H1 (cell line): ENCODE results near the gene SLC24A1. TPM values are rescaled to one million over a fixed set of nuclear protein-coding genes. Genes with fewer than 3 reads are reported as not detected.

Experiments
- BACH1 ChIP-seq: IDR thresholded peaks from 2 replicates; pipeline ENCODE4 v1.6.1; 2012; ENCODE audit warnings: low read length, improper control_type of control experiment
- HDAC6 ChIP-seq: IDR thresholded peaks from one replicate; pipeline ENCODE4 v1.7.1; 2012; ENCODE audit warnings: low read depth, mild to moderate bottlenecking, inconsistent platforms, low read length, moderate library complexity
- JUND ChIP-seq: IDR thresholded peaks from 2 replicates; pipeline ENCODE4 v1.6.1; 2011; ENCODE audit warnings: mild to moderate bottlenecking, improper control_type of control experiment, low read length
- KDM5A ChIP-seq: fragments of 200-600 bp; IDR thresholded peaks from 2 replicates; pipeline ENCODE4 v1.7.1; 2012; ENCODE audit warnings: mild to moderate bottlenecking, low read length, inconsistent platforms, mixed read lengths
- PHF8 ChIP-seq: fragments of 200-600 bp; sonication (generic); conservative IDR thresholded peaks from 2 replicates; pipeline ENCODE4 v1.7.1; 2012; ENCODE audit warnings: low read depth, mild to moderate bottlenecking, inconsistent platforms, low read length, moderate library complexity
- RFX5 ChIP-seq: IDR thresholded peaks from 2 replicates; pipeline ENCODE4 v1.6.1; 2011; ENCODE audit warnings: low read depth, low read length, improper control_type of control experiment, borderline replicate concordance
- SIN3A ChIP-seq, 2 experiments: IDR thresholded peaks in 1 of 2; conservative IDR thresholded peaks in 1 of 2; 2 replicates each; pipeline ENCODE4 v1.6.1; 2011 to 2012; ENCODE audit warnings: low read length in 2 of 2, improper control_type of control experiment in 1 of 2, low read depth in 1 of 2, mild to moderate bottlenecking in 1 of 2
- SIX5 ChIP-seq: IDR thresholded peaks from 2 replicates; pipeline ENCODE4 v1.6.1; 2011; ENCODE audit warnings: mild to moderate bottlenecking, low read depth, low read length
- TAF1 ChIP-seq: IDR thresholded peaks from 2 replicates; pipeline ENCODE4 v1.6.1; 2011; ENCODE audit warnings: mild to moderate bottlenecking, low read depth, low read length
- polyA plus RNA-seq, 7 experiments: library from polyadenylated mRNA; depleted of rRNA in 3 of 7; stranded (reverse) in 5 of 7; unstranded in 2 of 7; fragments of >200 nt in 5 of 7; fragments of 200-250 nt in 2 of 7; gene quantifications; 1 replicate in 5 of 7; 2 replicates in 1 of 7; 4 replicates in 1 of 7; pipeline versions ENCODE4 v1.2.1 to v1.2.3, GENCODE V29; 2011 to 2013; ENCODE audit warnings: missing spikeins in 2 of 7, mixed read lengths in 2 of 7
- total RNA-seq: library from RNA; stranded (reverse); fragmentation: NEBNext Ultra II Directional; extraction: Animal tissue kit (Norgen Biotek cat#: 25700); gene quantifications from 2 replicates; pipeline ENCODE4 v1.2.1, GENCODE V29; 2021

SLC24A1 gene
- total and polyA plus RNA-seq, 2 of the 8 experiments (the other 6 are each of a cell fraction or from before 2014, with no cell fraction given): 4.9 to 6.6 TPM

- TF ChIP-seq JUND (no peak), SIN3A (conservative IDR thresholded peaks at IDR 0.05 in 1 of 2, IDR thresholded peaks at IDR 0.05 in 1 of 2; ENCODE audit: low read depth in 1 of 2, low read length in 2 of 2) (no peak), BACH1 (no peak), PHF8 (no peak), TAF1 (no peak), KDM5A (no peak), HDAC6 (no peak), RFX5 (no peak), SIX5 (no peak)
These were observed 9.7 kb upstream of the SLC24A1 start (continued) for GRCh38 chr15:65611888-65612615.
